Muscle layer of duodenum (tissue), 2 donors: ENCODE measurements around the gene FMNL2.

ENCODE experiments used
- H3K27ac ChIP-seq: one replicate; pipeline ENCODE4 v1.7.0; 2013; ENCODE audit warnings: mild to moderate bottlenecking, low read length
- H3K27me3 ChIP-seq: one replicate; pipeline ENCODE4 v1.7.0; 2013; ENCODE audit warnings: low read depth, mild to moderate bottlenecking, control low read depth, low read length
- H3K36me3 ChIP-seq, 2 donors: one replicate each; pipeline ENCODE4 v1.7.0; 2013; ENCODE audit warnings: low read length in 2 of 2, control low read depth in 1 of 2, mild to moderate bottlenecking in 1 of 2; ENCODE audit not compliant: insufficient read depth in 2 of 2, control insufficient read depth in 1 of 2
- H3K4me1 ChIP-seq, 2 donors: one replicate each; pipeline ENCODE4 v1.7.0; 2013; ENCODE audit warnings: low read length in 2 of 2, mild to moderate bottlenecking in 2 of 2, control low read depth in 1 of 2, moderate library complexity in 1 of 2; ENCODE audit not compliant: insufficient read depth in 2 of 2, control insufficient read depth in 1 of 2
- H3K4me3 ChIP-seq, 2 donors: one replicate each; pipeline ENCODE4 v1.7.0; 2013; ENCODE audit warnings: low read length in 2 of 2, low read depth in 1 of 2, mild to moderate bottlenecking in 1 of 2
- H3K9me3 ChIP-seq, 2 donors: one replicate each; pipeline ENCODE4 v1.7.0; 2013; ENCODE audit warnings: low read length in 2 of 2, control low read depth in 1 of 2, mild to moderate bottlenecking in 1 of 2; ENCODE audit not compliant: control insufficient read depth in 1 of 2
- donor health status: healthy.

Gene FMNL2

GRCh38 chr2:152603166-152603565 is 268.2 kb downstream of the FMNL2 start:
- Histone ChIP-seq H3K36me3 (peaks cover 7 to 11% of the 10 kb centered on the region in 2 donors), H3K27ac (no peak overlapping the region), H3K9me3 (no peaks in the 10 kb centered on the region), H3K4me3 (no peak overlapping the region), H3K27me3 (no peaks in the 10 kb centered on the region), H3K4me1 (no peaks in the 10 kb centered on the region)

GRCh38 chr2:152606081-152606480 is 271.1 kb downstream of the FMNL2 start:
- H3K27ac ChIP-seq: no peak overlapping the region
- H3K9me3 ChIP-seq: no peaks in the 10 kb centered on the region
- H3K4me3 ChIP-seq: no peak overlapping the region
- H3K36me3 ChIP-seq: peaks cover 7 to 8% of the 10 kb centered on the region in 2 donors
- no peaks in the 10 kb centered on the region for H3K27me3 ChIP-seq
- H3K4me1 ChIP-seq: no peaks in the 10 kb centered on the region

GRCh38 chr2:152606941-152607340 is 272.0 kb downstream of the FMNL2 start:
- H3K4me1 ChIP-seq: peaks cover 0 to 6% of the 10 kb centered on the region in 2 donors
- no peak overlapping the region for H3K27ac ChIP-seq

GRCh38 chr2:152607793-152608300 is 272.9 kb downstream of the FMNL2 start:
- no peak overlapping the region for H3K4me3 ChIP-seq
- no peak overlapping the region for H3K27ac ChIP-seq
- no peaks in the 10 kb centered on the region for H3K9me3 ChIP-seq
- H3K27me3 ChIP-seq: no peaks in the 10 kb centered on the region
- H3K4me1 ChIP-seq: peaks cover 4 to 6% of the 10 kb centered on the region in 2 donors
- peaks cover 7 to 11% of the 10 kb centered on the region in 2 donors for H3K36me3 ChIP-seq

More at GRCh38 chr2:152606941-152607340, 272.0 kb downstream of the FMNL2 start:
- Histone ChIP-seq H3K4me3 (no peak overlapping the region), H3K27me3 (no peaks in the 10 kb centered on the region), H3K9me3 (no peaks in the 10 kb centered on the region), H3K36me3 (peaks cover 7 to 8% of the 10 kb centered on the region in 2 donors)

- Histone ChIP-seq H3K27me3 (no peaks in the 10 kb centered on the region), H3K36me3 (peaks cover 7 to 11% of the 10 kb centered on the region in 2 donors), H3K27ac (no peak overlapping the region), H3K4me1 (peaks cover 4 to 6% of the 10 kb centered on the region in 2 donors), H3K4me3 (no peak overlapping the region), H3K9me3 (no peaks in the 10 kb centered on the region)
Measured at GRCh38 chr2:152609154-152609553, 274.2 kb downstream of the FMNL2 start.

- Histone ChIP-seq H3K4me1 (peaks cover 4 to 6% of the 10 kb centered on the region in 2 donors), H3K9me3 (no peaks in the 10 kb centered on the region), H3K27ac (no peak overlapping the region), H3K36me3 (peaks cover 7 to 11% of the 10 kb centered on the region in 2 donors), H3K4me3 (no peak overlapping the region), H3K27me3 (no peaks in the 10 kb centered on the region)
Measured at GRCh38 chr2:152609699-152610098, 274.7 kb downstream of the FMNL2 start.

GRCh38 chr2:152611458-152612231 is 276.7 kb downstream of the FMNL2 start:
- peaks cover 11% of the 10 kb centered on the region in 2 donors for H3K36me3 ChIP-seq
- peak overlapping the region; percentile 62 for H3K27ac ChIP-seq
- H3K9me3 ChIP-seq: no peaks in the 10 kb centered on the region
- no peak overlapping the region for H3K4me3 ChIP-seq
- H3K4me1 ChIP-seq: peaks cover 4 to 6% of the 10 kb centered on the region in 2 donors
- no peaks in the 10 kb centered on the region for H3K27me3 ChIP-seq

- no peaks in the 10 kb centered on the region for H3K9me3 ChIP-seq
- no peaks in the 10 kb centered on the region for H3K27me3 ChIP-seq
- peaks cover 4 to 6% of the 10 kb centered on the region in 2 donors for H3K4me1 ChIP-seq
- H3K27ac ChIP-seq: no peak overlapping the region
- no peak overlapping the region for H3K4me3 ChIP-seq
- peaks cover 13 to 14% of the 10 kb centered on the region in 2 donors for H3K36me3 ChIP-seq
Measured at GRCh38 chr2:152613235-152613634, 278.3 kb downstream of the FMNL2 start.

GRCh38 chr2:152615177-152615576 is 280.2 kb downstream of the FMNL2 start:
- peaks cover 4 to 6% of the 10 kb centered on the region in 2 donors for H3K4me1 ChIP-seq
- H3K9me3 ChIP-seq: no peaks in the 10 kb centered on the region
- no peaks in the 10 kb centered on the region for H3K27me3 ChIP-seq
- no peak overlapping the region for H3K4me3 ChIP-seq
- H3K36me3 ChIP-seq: peaks cover 13 to 18% of the 10 kb centered on the region in 2 donors
- no peak overlapping the region for H3K27ac ChIP-seq

- no peaks in the 10 kb centered on the region for H3K27me3 ChIP-seq
- no peaks in the 10 kb centered on the region for H3K4me1 ChIP-seq
- peaks cover 10 to 18% of the 10 kb centered on the region in 2 donors for H3K36me3 ChIP-seq
- no peak overlapping the region for H3K4me3 ChIP-seq
- H3K27ac ChIP-seq: no peak overlapping the region
- H3K9me3 ChIP-seq: no peaks in the 10 kb centered on the region
Measured at GRCh38 chr2:152617456-152618192, 282.6 kb downstream of the FMNL2 start.

- Histone ChIP-seq H3K4me3 (no peak overlapping the region), H3K27me3 (no peaks in the 10 kb centered on the region), H3K36me3 (peaks cover 10 to 18% of the 10 kb centered on the region in 2 donors), H3K9me3 (no peaks in the 10 kb centered on the region), H3K27ac (no peak overlapping the region), H3K4me1 (no peaks in the 10 kb centered on the region)
Measured at GRCh38 chr2:152618193-152618564, 283.2 kb downstream of the FMNL2 start.
